Measurements from ENCODE around the gene UTP25.
"Not testable (repeated sequence)": the region's sequence is repeated elsewhere in the genome, so short reads cannot be mapped to it uniquely, and the experiment has no call there.

Gene UTP25

DNA sequence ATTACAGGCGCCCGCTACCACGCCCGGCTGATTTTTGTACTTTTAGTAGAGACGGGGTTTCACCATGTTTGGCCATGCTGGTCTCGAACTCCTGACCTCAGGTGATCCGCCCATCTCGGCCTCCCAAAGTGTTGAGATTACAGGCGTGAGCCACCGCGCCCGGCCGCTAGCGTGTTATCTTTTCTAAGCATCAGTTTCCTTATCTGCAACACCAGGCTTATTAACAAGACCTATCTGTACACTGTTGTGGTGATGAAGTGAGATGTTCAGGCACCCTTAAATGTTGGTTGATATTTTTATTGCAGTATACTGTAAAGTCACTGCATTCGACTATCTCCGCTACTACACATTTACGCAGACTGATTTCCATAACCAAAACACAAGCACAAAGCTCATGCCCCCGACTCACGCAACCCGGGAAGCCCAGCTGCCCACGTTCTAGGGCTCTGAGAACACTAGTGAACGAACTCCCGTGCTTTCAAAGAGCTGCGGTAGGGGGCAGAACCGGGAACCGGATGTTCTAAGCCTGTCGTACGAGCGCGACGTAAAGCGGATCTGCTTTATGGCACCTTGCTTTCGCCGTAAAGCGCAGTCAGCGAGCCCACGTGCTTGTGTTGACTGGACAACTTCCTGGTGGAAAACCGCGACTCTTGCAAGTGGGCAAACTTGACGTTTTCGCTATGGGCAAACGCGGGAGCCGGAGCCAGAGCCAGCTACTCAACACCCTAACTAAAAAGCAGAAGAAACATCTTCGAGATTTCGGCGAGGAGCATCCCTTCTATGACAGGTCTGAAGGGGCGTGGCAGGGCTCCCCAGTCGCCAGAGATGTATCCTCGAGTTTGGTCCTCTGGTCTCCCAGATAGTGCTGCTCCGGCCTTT is at the start of gene UTP25:
Gene UTP25, plus strand, starts transcription at position 589 of the 879 bp plus-strand sequence. Its CDS starts 92 bp downstream, at position 681.
- DNase-seq: peak; percentile 88

DNA sequence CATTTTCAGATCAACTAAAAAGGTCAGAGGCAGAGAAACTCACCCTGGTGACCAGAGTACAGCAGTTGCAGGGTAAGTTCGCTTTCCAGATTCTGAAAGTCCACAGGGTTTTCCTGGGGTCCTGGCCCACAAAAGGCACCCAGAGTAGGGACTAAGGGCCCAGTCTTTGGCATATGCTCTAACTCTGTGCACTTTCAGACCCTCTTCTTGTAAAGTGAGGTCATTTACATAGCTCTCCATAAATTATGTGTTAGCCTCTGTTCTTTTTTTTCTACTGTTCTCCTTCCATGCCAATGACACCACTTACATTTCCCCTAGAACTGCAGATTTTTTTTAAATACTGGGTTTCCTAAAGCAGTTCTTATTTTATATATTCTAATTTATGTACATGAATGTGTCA is 49.7 kb upstream of the UTP25 start:
- DNase-seq: no peak

DNA sequence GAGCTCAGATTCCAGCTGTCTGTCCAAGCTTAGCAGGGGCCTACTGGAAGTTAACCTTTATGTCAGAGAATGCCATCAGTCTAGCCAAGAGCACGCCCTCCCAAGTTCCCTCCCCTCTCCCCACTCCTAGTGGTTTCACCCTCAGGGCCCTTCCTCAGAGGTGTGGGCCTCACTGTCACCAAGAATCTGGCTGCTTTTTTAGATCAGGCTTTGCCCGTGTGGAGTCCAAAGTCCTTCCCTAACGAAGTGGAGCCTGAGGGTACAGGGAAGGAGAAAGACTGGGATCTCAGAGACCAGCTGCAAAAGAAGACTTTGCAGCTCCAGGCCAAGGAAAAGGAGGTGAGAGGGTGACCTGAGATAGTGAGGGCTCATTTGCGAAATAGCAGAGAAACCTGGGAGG is 47.5 kb upstream of the UTP25 start:
- no peak for DNase-seq

DNA sequence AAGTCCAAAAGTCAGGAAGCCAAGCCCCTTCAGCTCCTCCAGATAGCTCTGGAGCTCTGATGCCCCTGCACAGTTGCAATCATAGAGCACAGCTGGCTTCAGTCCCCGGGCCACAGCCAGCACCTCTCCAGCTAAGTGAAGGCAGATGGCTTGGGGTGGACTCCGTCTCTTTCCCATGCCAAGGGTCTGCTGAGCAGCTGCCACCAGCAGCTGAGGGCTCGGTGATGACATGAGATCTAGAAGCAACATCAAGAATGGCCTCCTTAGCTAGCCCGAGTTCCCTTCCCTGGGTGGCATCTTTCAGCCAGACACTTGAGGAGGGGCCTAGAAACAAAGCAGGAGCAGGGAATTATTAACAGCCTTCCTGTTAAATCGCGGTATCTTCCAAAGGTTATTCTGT is 44.4 kb upstream of the UTP25 start:
- DNase-seq: no peak

- peak; percentile 99 for DNase-seq
Observed at GRCh38 chr1:209784265-209785169, 43.3 kb upstream of the UTP25 start, which contains the start of gene C1orf74. TSS of gene C1orf74 (minus strand) at chr1:209784559. CDS start at chr1:209783634, 925 bp downstream.

GRCh38 chr1:209785592-209785991 is 42.2 kb upstream of the UTP25 start:
- no peak for DNase-seq

DNA sequence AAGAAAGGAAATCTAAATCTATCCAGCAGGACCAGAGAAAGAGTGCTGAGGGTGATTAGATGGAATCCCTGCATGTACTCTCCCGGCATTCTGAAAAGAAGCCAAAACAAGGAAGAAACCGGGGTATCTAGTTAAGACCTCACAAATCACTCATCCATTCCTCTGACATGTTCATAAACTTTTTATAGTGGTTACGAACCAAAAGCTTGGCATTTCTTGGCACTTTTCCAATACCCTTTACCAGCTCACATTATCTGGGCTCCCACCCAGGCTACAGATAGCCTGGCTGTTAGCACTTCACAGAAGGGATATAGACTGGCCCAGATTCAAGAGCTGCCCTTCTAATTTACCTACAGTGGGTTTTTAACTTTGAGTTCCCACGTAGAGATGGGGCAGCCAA is 41.6 kb upstream of the UTP25 start:
- no peak for DNase-seq

DNA sequence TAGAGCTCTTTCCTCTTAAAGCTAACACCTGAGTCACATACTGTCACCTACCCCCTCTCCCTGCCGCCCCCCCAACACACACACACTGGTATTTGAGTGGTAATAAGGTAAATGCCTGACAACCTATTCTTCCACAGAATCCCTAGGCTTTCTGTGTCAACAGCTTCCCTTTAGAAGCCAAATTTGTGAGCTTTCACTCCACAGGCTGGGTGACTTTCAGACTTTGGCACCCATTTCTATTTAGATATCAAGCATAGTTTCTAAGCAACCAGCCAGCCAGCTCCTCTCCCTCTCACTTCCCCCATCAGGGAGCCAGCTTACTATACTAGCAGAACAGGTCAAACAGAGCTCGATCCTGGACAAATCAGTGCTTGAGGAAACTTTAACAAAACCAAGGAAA is 40.2 kb upstream of the UTP25 start:
- DNase-seq: no peak

DNA sequence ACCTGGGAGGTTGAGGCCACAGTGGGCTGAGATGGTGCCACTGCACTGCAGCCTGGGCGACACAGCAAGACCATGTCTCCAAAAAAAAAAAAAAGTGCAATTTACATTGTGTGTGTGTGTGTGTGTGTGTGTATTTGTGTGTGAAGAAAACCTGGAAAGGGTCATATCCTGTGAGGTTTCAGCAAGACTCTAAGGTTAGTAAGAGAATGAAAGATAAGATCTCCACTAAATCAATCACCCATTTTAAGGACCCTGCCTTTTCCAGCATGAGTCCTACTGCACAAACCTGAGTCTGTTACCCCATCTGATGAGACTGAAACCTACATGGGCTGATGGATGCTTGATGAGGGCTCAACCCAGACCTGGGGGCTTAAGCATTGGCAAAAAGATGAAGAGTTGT is 38.5 kb upstream of the UTP25 start:
- no peak for DNase-seq

DNA sequence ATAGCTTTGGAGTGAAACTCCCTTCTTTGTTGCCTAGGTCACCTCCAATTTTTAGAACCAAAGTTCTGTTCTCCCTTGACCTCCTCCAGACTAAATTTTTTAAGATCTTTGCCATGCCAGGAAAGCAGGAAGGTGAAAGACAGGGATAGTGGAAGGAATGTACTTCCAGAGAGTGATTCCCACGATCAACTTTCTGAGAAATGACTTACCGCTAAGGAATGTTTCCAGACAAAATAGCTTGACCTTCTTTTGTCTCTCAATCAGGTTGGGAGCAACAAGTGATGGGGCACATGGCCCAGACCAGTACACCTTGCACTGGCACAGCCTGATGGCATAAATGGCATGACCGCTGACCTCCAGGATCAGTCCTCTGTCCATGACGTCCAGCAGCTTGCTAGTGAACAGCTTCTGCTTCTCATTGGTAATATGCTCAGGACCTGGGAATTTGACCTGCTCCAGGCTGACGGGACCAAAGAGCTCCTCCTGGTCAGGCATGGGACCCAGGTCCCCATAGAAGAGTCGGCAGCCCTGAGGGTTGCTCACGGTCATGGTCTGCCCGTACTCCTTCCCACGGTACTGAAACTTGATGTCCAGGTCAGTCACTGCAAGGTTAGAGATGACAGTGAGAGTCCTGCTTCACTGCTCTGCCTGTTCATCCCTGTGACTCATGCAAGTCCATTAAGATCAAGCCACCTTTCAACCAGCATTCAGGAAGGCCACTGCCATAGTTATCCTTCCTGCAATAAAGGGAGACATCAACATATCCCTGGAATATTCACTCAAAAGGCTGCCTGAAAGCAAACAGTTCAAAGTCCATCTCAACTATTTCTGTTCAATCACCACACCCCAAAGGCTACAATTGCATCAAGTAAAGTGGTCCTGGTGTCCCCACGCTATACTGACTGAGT is 37.2 kb upstream of the UTP25 start:
- no peak for DNase-seq

DNA sequence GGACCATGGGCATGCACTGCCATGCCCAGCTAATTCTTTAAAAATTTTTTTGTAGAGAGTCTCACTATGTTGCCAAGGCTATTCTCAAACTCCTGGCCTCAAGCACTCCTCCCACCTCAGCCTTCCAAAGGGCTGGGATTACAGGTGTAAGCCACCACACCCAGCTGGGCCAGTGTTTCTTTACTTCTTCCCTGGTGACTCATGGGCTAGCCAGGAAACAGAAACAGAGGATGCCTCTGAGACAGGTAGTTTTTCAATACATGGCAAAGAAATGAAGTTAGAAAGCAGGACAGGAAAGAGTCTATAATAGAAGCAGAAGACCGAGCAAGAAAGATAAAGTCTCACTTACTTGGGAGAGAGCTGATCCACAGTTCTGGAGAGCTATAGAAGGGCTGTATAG is 35.9 kb upstream of the UTP25 start:
- no peak for DNase-seq

DNA sequence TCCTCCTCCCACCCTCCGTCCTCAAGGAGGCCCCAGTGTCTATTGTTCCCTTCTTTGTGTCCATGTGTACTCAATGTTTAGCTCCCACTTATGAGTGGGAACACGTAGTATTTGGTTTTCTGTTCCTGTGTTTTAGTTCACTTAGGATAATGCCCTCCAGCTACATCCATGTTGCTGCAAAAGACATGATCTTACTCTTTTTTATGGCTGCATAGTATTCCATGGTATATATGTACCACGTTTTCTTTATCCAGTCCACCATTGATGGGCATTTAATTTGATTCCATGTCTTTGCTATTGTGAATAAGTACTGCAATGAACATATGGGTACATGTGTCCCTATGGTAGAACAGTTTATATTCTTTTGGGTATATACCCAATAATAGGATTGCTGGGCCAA is 34.1 kb upstream of the UTP25 start:
- DNase-seq: not testable (repeated sequence)

GRCh38 chr1:209797978-209798639 is 29.7 kb upstream of the UTP25 start:
- DNase-seq: no peak

DNA sequence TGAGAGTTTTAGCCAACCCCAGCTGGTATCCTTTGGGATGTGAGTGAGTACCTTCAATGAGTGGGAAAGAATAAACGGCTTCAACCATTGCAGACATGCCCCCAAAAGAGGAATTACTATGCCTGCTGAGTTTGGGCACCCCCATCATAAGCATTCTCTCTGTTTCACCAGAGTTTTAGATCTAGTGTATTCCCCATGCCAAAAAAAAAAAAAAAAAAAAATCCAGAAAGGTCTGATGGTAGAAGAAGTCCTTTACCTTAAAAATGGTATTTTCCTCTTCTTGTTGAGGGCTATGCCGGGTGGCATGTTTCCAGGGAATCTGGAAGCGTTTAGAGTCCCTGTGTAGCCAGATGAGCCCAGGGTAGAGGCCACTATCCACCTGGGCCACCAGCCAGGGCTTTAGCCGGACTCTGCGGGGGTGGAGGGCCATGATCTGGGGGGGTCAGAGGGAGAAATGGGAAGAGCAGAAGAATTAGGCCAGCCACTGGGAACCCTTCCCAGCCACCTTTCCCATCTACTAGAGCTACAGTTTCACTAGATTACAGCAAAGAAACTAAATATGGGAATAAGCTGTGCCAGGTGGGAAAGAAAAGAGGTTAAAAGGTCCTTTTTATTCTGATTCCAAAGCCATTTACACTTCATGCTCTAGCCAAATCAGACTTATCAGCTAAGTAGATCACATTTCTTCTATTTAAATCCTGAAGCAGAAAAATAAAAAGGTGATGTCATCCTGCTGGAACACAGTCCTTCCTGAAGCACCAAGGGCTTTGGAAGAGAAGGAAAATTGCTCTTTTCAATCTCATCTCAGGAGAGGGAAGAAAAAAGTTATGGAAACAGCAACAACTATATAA is 26.6 kb upstream of the UTP25 start:
- no peak for DNase-seq

GRCh38 chr1:209802117-209802779 is 25.5 kb upstream of the UTP25 start:
- no peak for DNase-seq

- no peak for DNase-seq
Observed at GRCh38 chr1:209802780-209803152, 25.0 kb upstream of the UTP25 start.

- no peak for DNase-seq
Observed at GRCh38 chr1:209803568-209803967, 24.2 kb upstream of the UTP25 start.

DNA sequence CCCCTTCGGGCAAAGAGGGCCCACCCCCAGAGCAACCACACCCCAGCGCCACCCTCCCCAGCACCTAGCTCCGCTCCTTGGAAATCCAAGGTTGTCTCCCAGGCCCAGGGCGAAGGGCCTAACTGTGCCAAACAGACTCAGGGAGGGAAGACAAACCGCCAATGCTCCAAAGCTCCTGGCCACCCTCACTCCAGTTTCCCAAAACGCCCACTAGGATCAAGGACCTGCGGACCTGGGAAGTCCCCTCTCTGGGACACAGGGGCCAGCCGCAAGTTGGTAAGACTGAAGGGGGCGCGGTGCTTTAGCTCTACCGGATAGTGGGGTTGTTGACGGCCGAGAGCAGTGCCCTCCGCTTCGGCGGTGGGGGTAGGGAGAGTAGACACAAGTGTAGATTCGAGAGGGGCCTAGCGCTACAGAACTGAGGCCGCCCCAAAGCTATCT is 22.4 kb upstream of the UTP25 start:
- no peak for DNase-seq

- peak; percentile 64 for DNase-seq
Observed at GRCh38 chr1:209805875-209806760, 21.7 kb upstream of the UTP25 start, which contains the start of gene IRF6. TSS of gene IRF6 (minus strand) at chr1:209806142. CDS start at chr1:209801413, 4,729 bp downstream.
